Chondrocyte (in vitro differentiated cells): ENCODE results near the gene STK24. TPM values are rescaled to one million over a fixed set of nuclear protein-coding genes. Genes with fewer than 3 reads are reported as not detected.
A peak's percentile ranks its signal among the peaks of the same experiment; 100 is the strongest.

ENCODE experiments used
- DNase-seq: peaks from one replicate; pipeline ENCODE4 v3.0.0; 2021; ENCODE audit warnings: mixed read lengths, low spot score
- H3K27ac Mint-ChIP-seq: one replicate; pipeline ENCODE4 v1.8.0; 2021; ENCODE audit warnings: mild to moderate bottlenecking, moderate library complexity, mixed read lengths; ENCODE audit not compliant: unreplicated experiment
- H3K27me3 Mint-ChIP-seq: 2 replicates; pipeline ENCODE4 v1.8.0; 2021; ENCODE audit warnings: low read depth, mixed read lengths
- H3K36me3 Mint-ChIP-seq: 2 replicates; pipeline ENCODE4 v1.8.0; 2021; ENCODE audit warnings: low read depth, mixed read lengths
- H3K4me1 Mint-ChIP-seq: 2 replicates; pipeline ENCODE4 v1.8.0; 2021; ENCODE audit warnings: low read depth, mild to moderate bottlenecking, mixed read lengths
- H3K4me3 Mint-ChIP-seq: one replicate; pipeline ENCODE4 v1.8.0; 2021; ENCODE audit warnings: mild to moderate bottlenecking, moderate library complexity, mixed read lengths; ENCODE audit not compliant: unreplicated experiment
- H3K9me3 Mint-ChIP-seq: 2 replicates; pipeline ENCODE4 v1.8.0; 2021; ENCODE audit warnings: low read depth, mixed read lengths
- total RNA-seq: library from RNA; stranded (reverse); gene quantifications from 3 replicates; pipeline ENCODE4 v1.2.1, GENCODE V29; 2021
- TF ChIP-seq, protein P1 (sequence below): fragments of 200-600 bp; sonication (generic); IDR thresholded peaks from 2 replicates; pipeline ENCODE4 v1.5.0; 2021; ENCODE audit warnings: antibody characterized with exemption, mild to moderate bottlenecking, moderate library complexity

Gene STK24
- total RNA-seq, 1 donor from 2014 or later: 100 TPM

GRCh38 chr13:98478189-98479129 is 98.4 kb downstream of the STK24 start:
- TF ChIP-seq, protein P1, sequence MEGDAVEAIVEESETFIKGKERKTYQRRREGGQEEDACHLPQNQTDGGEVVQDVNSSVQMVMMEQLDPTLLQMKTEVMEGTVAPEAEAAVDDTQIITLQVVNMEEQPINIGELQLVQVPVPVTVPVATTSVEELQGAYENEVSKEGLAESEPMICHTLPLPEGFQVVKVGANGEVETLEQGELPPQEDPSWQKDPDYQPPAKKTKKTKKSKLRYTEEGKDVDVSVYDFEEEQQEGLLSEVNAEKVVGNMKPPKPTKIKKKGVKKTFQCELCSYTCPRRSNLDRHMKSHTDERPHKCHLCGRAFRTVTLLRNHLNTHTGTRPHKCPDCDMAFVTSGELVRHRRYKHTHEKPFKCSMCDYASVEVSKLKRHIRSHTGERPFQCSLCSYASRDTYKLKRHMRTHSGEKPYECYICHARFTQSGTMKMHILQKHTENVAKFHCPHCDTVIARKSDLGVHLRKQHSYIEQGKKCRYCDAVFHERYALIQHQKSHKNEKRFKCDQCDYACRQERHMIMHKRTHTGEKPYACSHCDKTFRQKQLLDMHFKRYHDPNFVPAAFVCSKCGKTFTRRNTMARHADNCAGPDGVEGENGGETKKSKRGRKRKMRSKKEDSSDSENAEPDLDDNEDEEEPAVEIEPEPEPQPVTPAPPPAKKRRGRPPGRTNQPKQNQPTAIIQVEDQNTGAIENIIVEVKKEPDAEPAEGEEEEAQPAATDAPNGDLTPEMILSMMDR: no peak
- no peaks in the 10 kb centered on the region for H3K27me3 Mint-ChIP-seq
- H3K4me1 Mint-ChIP-seq: peaks cover 65% of the 10 kb centered on the region
- H3K27ac Mint-ChIP-seq: peak overlapping the region; percentile 79
- DNase-seq: no peak
- no peak overlapping the region for H3K4me3 Mint-ChIP-seq
- no peaks in the 10 kb centered on the region for H3K9me3 Mint-ChIP-seq
- H3K36me3 Mint-ChIP-seq: peaks cover 5% of the 10 kb centered on the region

DNA sequence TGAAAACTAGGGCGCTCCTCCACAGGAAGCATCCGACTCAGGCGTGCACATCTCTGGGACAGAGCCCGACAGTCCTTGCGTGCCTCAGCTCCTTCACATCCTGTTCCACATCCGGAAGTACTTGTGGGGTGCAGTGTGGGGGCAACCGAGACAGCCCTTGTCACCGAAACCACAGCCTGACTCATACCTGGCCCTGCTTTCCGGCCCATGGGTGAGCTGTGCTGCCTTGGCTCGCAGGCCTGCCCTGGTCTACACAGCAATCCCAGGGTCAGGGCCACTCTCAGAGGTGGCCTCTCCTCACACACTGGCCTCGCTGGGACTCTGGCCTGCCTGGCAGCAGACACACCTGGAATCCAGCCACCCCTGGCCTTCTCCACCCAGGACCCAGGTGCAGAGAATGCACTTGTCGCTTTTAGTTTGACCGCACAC is 100.4 kb downstream of the STK24 start:
- TF ChIP-seq, protein P1: no peak
- Mint-ChIP-seq H3K36me3 (peaks cover 16% of the 10 kb centered on the region), H3K4me1 (peaks cover 46% of the 10 kb centered on the region), H3K27ac (peak overlapping the region; percentile 92), H3K27me3 (no peaks in the 10 kb centered on the region), H3K9me3 (no peaks in the 10 kb centered on the region), H3K4me3 (peak overlapping the region; percentile 18)
- DNase-seq: no peak

DNA sequence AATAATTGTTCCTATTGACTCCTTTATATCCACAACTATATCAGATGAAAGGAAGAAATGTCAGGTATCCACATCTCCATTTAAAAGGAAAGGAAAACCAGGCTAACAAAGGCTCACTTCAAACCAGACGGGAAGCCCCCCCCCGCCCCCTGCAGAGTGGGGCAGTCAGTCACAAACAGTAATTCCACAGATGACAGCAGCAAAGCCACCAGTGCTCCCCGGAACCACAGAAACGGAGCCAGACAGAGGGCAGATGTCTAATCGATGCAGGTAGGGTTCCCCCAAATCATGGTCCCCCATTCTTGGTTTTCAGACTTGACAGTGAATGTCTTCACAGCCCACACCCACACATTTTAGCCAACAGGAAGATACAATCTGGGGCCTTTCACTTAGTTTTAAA is 100.8 kb downstream of the STK24 start:
- H3K27ac Mint-ChIP-seq: peak overlapping the region; percentile 92
- no peak overlapping the region for H3K4me3 Mint-ChIP-seq
- H3K9me3 Mint-ChIP-seq: no peaks in the 10 kb centered on the region
- peaks cover 20% of the 10 kb centered on the region for H3K36me3 Mint-ChIP-seq
- TF ChIP-seq, protein P1: no peak
- DNase-seq: no peak
- H3K27me3 Mint-ChIP-seq: no peaks in the 10 kb centered on the region
- H3K4me1 Mint-ChIP-seq: peaks cover 42% of the 10 kb centered on the region

- Mint-ChIP-seq H3K4me1 (peaks cover 36% of the 10 kb centered on the region), H3K9me3 (no peaks in the 10 kb centered on the region), H3K4me3 (no peak overlapping the region), H3K27me3 (no peaks in the 10 kb centered on the region), H3K27ac (peak overlapping the region; percentile 22), H3K36me3 (peaks cover 22% of the 10 kb centered on the region)
- TF ChIP-seq, protein P1: no peak
- no peak for DNase-seq
Observed at GRCh38 chr13:98475522-98475921, 101.4 kb downstream of the STK24 start.

DNA sequence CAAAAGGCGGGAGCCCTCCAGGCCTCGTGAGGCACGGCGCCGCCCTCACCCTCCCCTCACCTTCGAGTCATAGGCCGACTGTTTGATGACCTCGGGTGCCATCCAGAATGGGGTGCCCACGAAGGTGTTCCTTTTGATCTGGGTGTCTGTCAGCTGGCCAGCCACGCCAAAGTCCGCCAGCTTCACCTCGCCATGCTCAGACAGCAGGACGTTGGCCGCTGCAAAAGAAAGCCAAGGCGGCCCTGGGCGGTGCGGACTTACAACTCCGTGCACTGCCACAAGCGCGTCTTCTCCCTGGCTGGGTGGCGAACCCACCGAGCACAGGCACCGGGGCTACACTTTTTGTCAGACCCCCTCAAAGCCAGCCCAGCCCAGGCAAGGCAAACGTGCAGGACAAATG is 102.1 kb downstream of the STK24 start:
- no peak for DNase-seq
- Mint-ChIP-seq H3K36me3 (peaks cover 22% of the 10 kb centered on the region), H3K9me3 (no peaks in the 10 kb centered on the region), H3K27ac (peak overlapping the region; percentile 8), H3K4me1 (peaks cover 36% of the 10 kb centered on the region), H3K27me3 (no peaks in the 10 kb centered on the region), H3K4me3 (no peak overlapping the region)
- TF ChIP-seq, protein P1: no peak
